ENCODE measurements around the gene FRMD5.
"Not testable (repeated sequence)": the region's sequence is repeated elsewhere in the genome, so short reads cannot be mapped to it uniquely, and the experiment has no call there.

FRMD5 gene

GRCh38 chr15:44032820-44033219 lies 162.3 kb downstream of the FRMD5 start:
- DNase-seq (ENCODE audit: low spot score): not testable (repeated sequence)

GRCh38 chr15:44029940-44030568 lies 165.0 kb downstream of the FRMD5 start:
- no peak for DNase-seq (ENCODE audit: low spot score)

DNA sequence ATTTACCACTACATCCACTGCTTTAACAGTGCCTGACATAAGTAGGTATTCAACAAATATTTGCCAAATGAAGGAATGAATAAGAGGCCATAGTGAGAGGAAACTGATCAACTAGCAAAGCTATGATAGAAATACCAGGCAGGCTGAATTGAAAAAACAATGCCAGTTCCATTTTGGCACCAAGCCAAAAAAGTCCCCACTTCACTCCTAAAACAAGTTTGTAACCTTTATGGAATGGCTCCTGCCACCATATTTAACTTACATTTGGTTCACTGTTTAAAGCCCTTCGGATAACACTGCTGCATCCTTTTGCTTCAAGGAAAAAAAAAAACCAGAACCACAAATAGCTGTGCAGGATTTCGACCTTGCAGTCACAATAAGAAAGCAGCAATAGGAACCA lies 166.1 kb downstream of the FRMD5 start:
- DNase-seq (ENCODE audit: low spot score): no peak

DNA sequence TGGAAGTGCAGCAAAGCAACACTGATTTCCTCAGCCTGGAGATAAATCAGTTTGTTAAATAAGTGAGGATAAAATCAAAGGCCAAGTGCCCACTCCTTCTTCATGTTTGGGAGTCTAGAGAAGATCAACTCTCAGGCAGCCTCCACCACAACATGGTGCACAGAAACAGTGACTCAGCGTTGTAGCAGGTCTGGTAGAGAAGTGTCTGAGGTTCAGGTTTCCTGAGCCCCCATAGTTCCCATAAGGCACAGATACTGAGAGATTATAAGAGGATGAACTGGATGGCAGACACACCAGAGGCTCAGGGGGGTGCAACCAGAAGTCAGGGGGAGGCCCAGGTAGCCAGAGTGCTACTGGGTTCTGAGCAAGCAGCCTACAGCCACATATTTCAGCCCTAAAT lies 166.7 kb downstream of the FRMD5 start:
- DNase-seq (ENCODE audit: low spot score): no peak

- DNase-seq (ENCODE audit: low spot score): no peak
Observed at GRCh38 chr15:44024155-44024554, 170.9 kb downstream of the FRMD5 start.

- DNase-seq (ENCODE audit: low spot score): no peak
Observed at GRCh38 chr15:44023176-44023575, 171.9 kb downstream of the FRMD5 start.

DNA sequence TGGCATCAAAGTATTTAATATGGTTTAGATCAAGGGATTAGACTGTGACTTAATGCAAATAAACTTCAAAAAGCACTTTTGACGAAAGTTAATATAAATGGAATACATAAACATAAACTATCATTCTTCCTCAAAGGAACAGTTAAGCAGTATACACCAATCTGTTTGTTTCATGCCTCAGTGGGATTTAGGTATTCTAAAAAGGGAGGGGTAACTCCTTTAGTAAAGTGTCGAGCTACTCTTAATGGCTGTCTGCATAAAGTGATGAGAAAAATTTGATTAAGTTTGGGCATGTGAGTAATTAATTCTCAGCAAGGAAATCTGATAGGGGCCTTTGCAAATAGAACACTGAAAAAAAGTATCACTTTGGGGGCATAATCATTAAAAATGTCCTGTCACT lies 176.9 kb downstream of the FRMD5 start:
- DNase-seq (ENCODE audit: low spot score): no peak

- no peak for DNase-seq (ENCODE audit: low spot score)
Observed at GRCh38 chr15:44015545-44016305, 179.3 kb downstream of the FRMD5 start.

GRCh38 chr15:44011238-44011854 lies 183.7 kb downstream of the FRMD5 start:
- DNase-seq (ENCODE audit: low spot score): no peak

- no peak for DNase-seq (ENCODE audit: low spot score)
Observed at GRCh38 chr15:44010089-44010488, 185.0 kb downstream of the FRMD5 start.

- no peak for DNase-seq (ENCODE audit: low spot score)
Observed at GRCh38 chr15:44009038-44009437, 186.0 kb downstream of the FRMD5 start.

- not testable (repeated sequence) for DNase-seq (ENCODE audit: low spot score)
Observed at GRCh38 chr15:44000248-44000647, 194.8 kb downstream of the FRMD5 start.

- no peak for DNase-seq (ENCODE audit: low spot score)
Observed at GRCh38 chr15:43998607-43999006, 196.5 kb downstream of the FRMD5 start.

DNA sequence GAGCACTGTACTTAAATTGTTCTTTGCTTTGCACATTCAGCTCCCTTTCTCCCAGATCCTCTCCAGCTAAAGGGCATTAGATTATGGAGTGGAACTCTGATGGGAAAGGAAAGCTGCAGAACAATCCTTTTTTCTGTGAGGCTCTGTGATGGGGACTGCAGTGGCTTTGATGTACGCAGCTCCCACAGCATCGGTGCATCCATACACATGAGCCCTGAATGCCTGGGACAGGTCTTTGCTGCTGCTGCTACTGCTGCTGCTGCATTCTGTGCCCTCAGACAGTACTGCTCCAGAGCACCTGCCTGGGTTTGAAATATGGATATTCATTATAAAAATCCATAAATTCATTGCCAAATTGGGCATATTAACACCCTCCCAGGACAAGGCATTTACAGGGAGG lies 203.9 kb downstream of the FRMD5 start:
- DNase-seq (ENCODE audit: low spot score): no peak

- no peak for DNase-seq (ENCODE audit: low spot score)
Observed at GRCh38 chr15:43989938-43990337, 205.1 kb downstream of the FRMD5 start.

DNA sequence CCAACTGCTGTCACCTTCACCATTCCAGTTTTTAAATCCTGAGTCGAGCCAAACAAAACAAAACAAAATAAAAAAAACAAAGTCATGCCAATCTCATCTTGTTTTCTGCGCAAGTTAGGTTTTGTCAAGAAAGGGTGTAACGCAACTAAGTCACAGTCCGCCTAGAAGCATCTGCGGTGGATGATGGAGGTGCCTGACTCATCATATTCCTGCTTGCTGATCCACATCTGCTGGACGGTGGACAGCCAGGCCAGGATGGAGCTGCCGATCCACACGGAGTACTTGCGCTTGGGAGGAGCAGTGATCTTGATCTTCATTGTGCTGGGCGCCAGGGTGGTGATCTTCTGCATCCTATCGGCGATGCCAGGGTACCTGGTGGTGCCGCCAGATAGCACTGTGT lies 206.2 kb downstream of the FRMD5 start:
- no peak for DNase-seq (ENCODE audit: low spot score)

GRCh38 chr15:43987924-43988323 lies 207.1 kb downstream of the FRMD5 start:
- no peak for DNase-seq (ENCODE audit: low spot score)

GRCh38 chr15:43985976-43986680 lies 208.9 kb downstream of the FRMD5 start:
- no peak for DNase-seq (ENCODE audit: low spot score)

- DNase-seq (ENCODE audit: low spot score): no peak
Observed at GRCh38 chr15:43981576-43981975, 213.5 kb downstream of the FRMD5 start.

GRCh38 chr15:43977072-43977884 lies 217.8 kb downstream of the FRMD5 start:
- DNase-seq (ENCODE audit: low spot score): no peak

DNA sequence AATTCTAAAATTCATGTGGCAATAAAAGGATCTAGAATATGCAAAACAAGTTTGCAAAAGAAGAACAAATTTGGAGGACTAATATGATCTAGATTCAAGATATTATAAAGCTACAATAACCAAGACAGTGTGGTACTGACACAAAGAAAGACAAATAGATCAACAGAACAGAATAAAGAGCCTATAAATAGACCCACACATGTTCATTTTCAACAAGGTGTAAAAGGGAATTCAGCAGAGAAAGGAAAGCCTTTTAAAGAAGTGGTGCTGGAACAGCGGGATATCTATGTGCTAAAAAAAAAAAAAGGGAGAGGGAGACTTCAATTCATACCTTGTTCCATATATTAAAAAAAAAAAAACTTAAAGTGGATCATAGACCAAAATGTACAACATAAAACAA lies 219.3 kb downstream of the FRMD5 start:
- DNase-seq (ENCODE audit: low spot score): no peak

DNA sequence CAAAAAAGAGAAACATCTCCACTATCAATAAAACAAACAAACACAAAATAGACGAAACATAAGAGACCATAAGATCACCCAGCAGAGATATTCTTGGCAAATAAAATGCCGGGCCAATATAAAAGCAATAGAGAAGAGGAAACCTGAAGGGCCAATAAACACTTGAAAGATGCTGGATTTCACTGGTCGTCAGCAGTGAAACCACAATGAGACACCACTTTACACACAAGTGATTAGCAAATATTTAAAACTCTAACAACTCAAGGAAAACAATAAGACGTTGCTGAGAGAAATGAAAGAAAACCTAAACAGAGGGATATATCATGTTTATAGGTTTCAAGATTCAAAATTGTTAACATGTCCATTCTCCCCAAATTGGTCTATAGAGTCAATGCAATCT lies 219.7 kb downstream of the FRMD5 start:
- DNase-seq (ENCODE audit: low spot score): no peak

Data from left forelimb (tissue), 1 donor.